ENCODE data around the gene EMX2. TPM values are rescaled to one million over a fixed set of nuclear protein-coding genes. Genes with fewer than 3 reads are reported as not detected.
A peak's percentile ranks its signal among the peaks of the same experiment; 100 is the strongest.

The EMX2 gene
- total RNA-seq, 1 experiment from 2014 or later = not detected

GRCh38 chr10:117531371-117532002 lies 11.1 kb upstream of the EMX2 start:
- Histone ChIP-seq H3K27ac (ENCODE audit: low read depth, low read length, poor library complexity, severe bottlenecking) (no peak overlapping the region), H3K9me3 (ENCODE audit: low read depth, low read length, poor library complexity, severe bottlenecking) (no peaks in the 10 kb centered on the region), H3K36me3 (ENCODE audit: insufficient read depth, low read length, poor library complexity, severe bottlenecking) (no peaks in the 10 kb centered on the region), H3K27me3 (replicated peaks; ENCODE audit: insufficient read depth, low read depth, low read length, poor library complexity) (peaks cover 97% of the 10 kb centered on the region), H3K4me3 (ENCODE audit: low read depth, low read length, poor library complexity, severe bottlenecking) (no peak overlapping the region), H3K4me1 (ENCODE audit: insufficient read depth, low read length, poor library complexity, severe bottlenecking) (no peaks in the 10 kb centered on the region)
- BruUV-seq (replicated peaks) = no TSS peak
- intact Hi-C loops (cut with micrococcal nuclease; ENCODE audit: unreplicated experiment) = loop anchor here (10.0 kb wide), 1 partner anchor 223 kb away; no protein-coding TSS in a partner anchor
- CTCF ChIA-PET = no interaction called here
- TF ChIP-seq, protein P1, sequence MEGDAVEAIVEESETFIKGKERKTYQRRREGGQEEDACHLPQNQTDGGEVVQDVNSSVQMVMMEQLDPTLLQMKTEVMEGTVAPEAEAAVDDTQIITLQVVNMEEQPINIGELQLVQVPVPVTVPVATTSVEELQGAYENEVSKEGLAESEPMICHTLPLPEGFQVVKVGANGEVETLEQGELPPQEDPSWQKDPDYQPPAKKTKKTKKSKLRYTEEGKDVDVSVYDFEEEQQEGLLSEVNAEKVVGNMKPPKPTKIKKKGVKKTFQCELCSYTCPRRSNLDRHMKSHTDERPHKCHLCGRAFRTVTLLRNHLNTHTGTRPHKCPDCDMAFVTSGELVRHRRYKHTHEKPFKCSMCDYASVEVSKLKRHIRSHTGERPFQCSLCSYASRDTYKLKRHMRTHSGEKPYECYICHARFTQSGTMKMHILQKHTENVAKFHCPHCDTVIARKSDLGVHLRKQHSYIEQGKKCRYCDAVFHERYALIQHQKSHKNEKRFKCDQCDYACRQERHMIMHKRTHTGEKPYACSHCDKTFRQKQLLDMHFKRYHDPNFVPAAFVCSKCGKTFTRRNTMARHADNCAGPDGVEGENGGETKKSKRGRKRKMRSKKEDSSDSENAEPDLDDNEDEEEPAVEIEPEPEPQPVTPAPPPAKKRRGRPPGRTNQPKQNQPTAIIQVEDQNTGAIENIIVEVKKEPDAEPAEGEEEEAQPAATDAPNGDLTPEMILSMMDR (conservative IDR thresholded peaks at IDR 0.05; ENCODE audit: low read depth, low read length) = no peak
- no peak for TF ChIP-seq EZH2 (IDR thresholded peaks at IDR 0.05; ENCODE audit: borderline replicate concordance, low read depth, low read length, poor library complexity, severe bottlenecking)
- DNase-seq (ENCODE audit: low spot score) = no peak
- POLR2A ChIA-PET (ENCODE audit: low non-redundant PET) = no interaction called here

DNA sequence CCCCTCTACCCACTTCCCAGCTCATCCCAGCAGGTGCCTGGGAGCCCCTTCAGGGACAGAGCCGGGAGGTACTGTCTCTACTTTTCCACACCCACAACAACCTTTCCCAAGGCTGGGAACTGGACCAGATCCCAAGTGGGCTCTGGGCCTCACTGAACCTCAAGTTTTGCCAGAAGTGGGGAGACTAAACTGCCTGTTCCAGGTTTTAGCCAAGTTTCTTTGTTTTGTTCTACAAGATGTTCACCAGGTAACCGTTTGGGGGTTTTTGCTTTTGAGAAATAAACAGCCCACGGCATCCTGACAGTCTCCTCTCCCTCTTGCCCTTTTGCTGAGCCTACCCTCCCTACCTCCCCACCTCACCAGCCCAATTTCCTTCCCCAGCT lies 10.6 kb upstream of the EMX2 start:
- H3K9me3 ChIP-seq (ENCODE audit: low read depth, low read length, poor library complexity, severe bottlenecking) = no peaks in the 10 kb centered on the region
- no peak overlapping the region for H3K4me3 ChIP-seq (ENCODE audit: low read depth, low read length, poor library complexity, severe bottlenecking)
- BruUV-seq (replicated peaks) = no TSS peak
- no peaks in the 10 kb centered on the region for H3K36me3 ChIP-seq (ENCODE audit: insufficient read depth, low read length, poor library complexity, severe bottlenecking)
- TF ChIP-seq, protein P1 (conservative IDR thresholded peaks at IDR 0.05; ENCODE audit: low read depth, low read length) = no peak
- no peak for TF ChIP-seq EZH2 (IDR thresholded peaks at IDR 0.05; ENCODE audit: borderline replicate concordance, low read depth, low read length, poor library complexity, severe bottlenecking)
- CTCF ChIA-PET = no interaction called here
- DNase-seq (ENCODE audit: low spot score) = no peak
- H3K27ac ChIP-seq (ENCODE audit: low read depth, low read length, poor library complexity, severe bottlenecking) = no peak overlapping the region
- POLR2A ChIA-PET (ENCODE audit: low non-redundant PET) = no interaction called here
- no peaks in the 10 kb centered on the region for H3K4me1 ChIP-seq (ENCODE audit: insufficient read depth, low read length, poor library complexity, severe bottlenecking)
- intact Hi-C loops (cut with micrococcal nuclease; ENCODE audit: unreplicated experiment) = loop anchor here (10.0 kb wide), 1 partner anchor 223 kb away; no protein-coding TSS in a partner anchor
- H3K27me3 ChIP-seq (replicated peaks; ENCODE audit: insufficient read depth, low read depth, low read length, poor library complexity) = peaks cover 97% of the 10 kb centered on the region

DNA sequence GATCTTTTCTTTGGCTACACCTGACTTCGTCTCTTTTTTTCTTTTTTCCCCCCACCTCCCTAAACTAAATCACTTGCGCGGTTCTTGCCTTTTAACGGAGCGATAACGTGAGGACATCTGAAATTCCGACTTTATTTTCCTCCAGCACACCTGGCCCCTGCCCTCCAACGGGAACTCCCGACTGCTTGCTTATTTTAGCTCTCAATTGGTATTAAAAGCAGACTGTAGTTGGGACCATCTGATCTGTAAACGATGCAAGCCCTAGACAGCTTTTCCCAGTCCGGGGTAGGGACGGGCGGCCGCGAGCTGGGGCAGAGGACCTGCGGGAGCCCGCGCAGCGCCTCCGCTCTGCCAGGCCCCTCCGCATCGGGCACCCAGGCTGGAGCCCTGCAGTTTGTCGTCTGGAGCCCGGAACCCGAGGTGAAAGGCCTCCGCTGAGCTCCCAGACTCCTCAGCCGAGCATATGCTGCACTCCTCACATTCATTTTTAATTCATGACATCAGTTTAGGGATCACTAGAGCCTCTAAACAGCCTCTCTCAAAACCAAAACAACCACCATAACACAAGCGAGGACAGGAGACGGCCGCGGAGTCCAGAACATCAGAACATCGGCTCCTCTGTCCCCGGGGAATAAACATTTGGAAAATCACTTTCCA lies 10.0 kb upstream of the EMX2 start:
- intact Hi-C loops (cut with micrococcal nuclease; ENCODE audit: unreplicated experiment) = loop anchor here (10.0 kb wide), 1 partner anchor 222 kb away; no protein-coding TSS in a partner anchor

More for the DNA sequence above, 10.0 kb upstream of the EMX2 start:
- Histone ChIP-seq H3K9me3 (ENCODE audit: low read depth, low read length, poor library complexity, severe bottlenecking) (no peaks in the 10 kb centered on the region), H3K4me1 (ENCODE audit: insufficient read depth, low read length, poor library complexity, severe bottlenecking) (no peaks in the 10 kb centered on the region), H3K27ac (ENCODE audit: low read depth, low read length, poor library complexity, severe bottlenecking) (no peak overlapping the region), H3K4me3 (ENCODE audit: low read depth, low read length, poor library complexity, severe bottlenecking) (no peak overlapping the region), H3K36me3 (ENCODE audit: insufficient read depth, low read length, poor library complexity, severe bottlenecking) (no peaks in the 10 kb centered on the region), H3K27me3 (replicated peaks; ENCODE audit: insufficient read depth, low read depth, low read length, poor library complexity) (peaks cover 96% of the 10 kb centered on the region)
- no TSS peak for BruUV-seq (replicated peaks)
- ChIA-PET CTCF (no interaction called here), POLR2A (ENCODE audit: low non-redundant PET) (no interaction called here)
- peak; percentile 97 for TF ChIP-seq EZH2 (IDR thresholded peaks at IDR 0.05; ENCODE audit: borderline replicate concordance, low read depth, low read length, poor library complexity, severe bottlenecking)
- TF ChIP-seq, protein P1 (conservative IDR thresholded peaks at IDR 0.05; ENCODE audit: low read depth, low read length) = no peak
- no peak for DNase-seq (ENCODE audit: low spot score)
